ENCODE results near the gene IZUMO4.

Gene IZUMO4

DNA sequence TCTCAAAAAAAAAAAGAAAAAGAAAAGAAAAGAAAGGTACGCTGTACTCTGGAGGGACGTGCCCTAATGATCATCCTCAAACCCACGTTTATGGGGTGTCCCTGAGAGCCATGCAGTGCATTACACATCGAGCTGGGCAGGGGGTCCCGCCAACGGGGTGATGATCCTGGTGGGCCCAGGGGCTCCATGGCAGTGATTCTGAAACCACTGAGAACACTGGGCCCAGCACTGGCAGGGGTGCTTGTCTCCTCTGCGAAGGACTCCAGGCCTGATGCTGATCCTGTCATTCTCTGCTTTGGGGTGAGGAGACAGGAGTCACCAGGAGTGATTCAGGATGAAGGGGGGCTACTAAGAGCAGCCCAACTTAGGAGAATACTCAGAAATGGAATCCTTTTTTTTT is 19.3 kb upstream of the IZUMO4 start:
- peaks cover 0 to 7% (median 0%) of the 10 kb centered on the region in 11 experiments; a peak in 1 of 22 replicates for H3K9me3 ChIP-seq (replicated peaks in 1 of 11)
- peaks cover 91 to 100% (median 98%) of the 10 kb centered on the region in 10 experiments for H3K4me1 ChIP-seq
- peaks cover 35 to 95% (median 78%) of the 10 kb centered on the region in 11 experiments for H3K36me3 ChIP-seq
- peak overlapping the region; percentile 80 to 100 (median 93) for H3K4me2 ChIP-seq
- H3K4me3 ChIP-seq = peak overlapping the region in 1 of 10 experiments; percentile 24; a peak in 2 of 20 replicates
- H4K20me1 ChIP-seq = peaks cover 8 to 83% (median 40%) of the 10 kb centered on the region in 11 experiments; a peak in 16 of 22 replicates
- H3K27ac ChIP-seq = peak overlapping the region in 9 of 11 experiments; percentile 81 to 94 (median 88); a peak in 15 of 22 replicates
- peak overlapping the region in 9 of 11 experiments; percentile 15 to 77 (median 60); a peak in 15 of 22 replicates for H3K9ac ChIP-seq
- H3K27me3 ChIP-seq = no peaks in the 10 kb centered on the region
- TF ChIP-seq Cebpa-rat (IDR thresholded peaks at IDR 0.05) = no peak

DNA sequence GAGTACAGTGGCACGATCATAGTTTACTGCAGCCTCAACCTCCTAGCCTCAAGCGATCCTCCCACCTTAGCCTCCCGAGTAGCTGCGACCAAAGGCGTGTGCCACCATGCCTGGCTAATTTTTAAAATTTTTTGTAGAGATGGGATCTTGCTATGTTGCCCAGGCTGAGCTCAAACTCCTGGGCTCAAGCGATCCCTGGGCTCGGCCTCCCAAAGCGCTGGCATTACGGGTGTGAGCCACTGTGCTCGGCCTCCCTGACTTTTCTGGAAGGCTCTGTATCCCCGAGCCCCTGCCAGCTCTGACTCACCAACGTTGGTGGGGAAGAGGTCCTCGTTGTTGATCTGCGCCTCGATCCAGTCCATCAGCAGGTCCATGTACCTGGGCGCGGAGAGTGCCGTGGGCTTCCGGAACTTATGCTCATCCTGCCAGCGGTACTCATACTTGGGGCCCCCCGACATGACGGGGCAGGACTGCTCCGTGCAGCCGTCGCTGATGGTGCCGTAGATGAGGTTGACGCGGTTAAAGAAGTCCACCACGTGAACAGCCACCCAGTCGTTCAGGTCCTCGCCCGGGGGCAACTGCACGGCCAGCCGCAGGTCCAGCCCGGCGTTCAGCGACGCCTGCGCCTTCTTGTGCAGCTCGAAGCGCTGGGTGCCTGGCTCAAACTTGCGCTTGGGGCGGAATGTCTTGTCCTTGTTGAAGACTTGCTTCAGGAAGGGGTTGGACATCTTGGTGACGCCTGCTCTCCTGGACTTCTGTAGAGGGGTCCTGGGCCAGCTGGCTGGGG is 18.7 kb upstream of the IZUMO4 start:
- Histone ChIP-seq H3K36me3 (peaks cover 28 to 95% (median 75%) of the 10 kb centered on the region in 11 experiments), H3K4me1 (peaks cover 96 to 100% (median 98%) of the 10 kb centered on the region in 10 experiments), H4K20me1 (peaks cover 10 to 83% (median 40%) of the 10 kb centered on the region in 11 experiments; a peak in 16 of 22 replicates), H3K27me3 (no peaks in the 10 kb centered on the region), H3K27ac (peak overlapping the region in 7 of 11 experiments; percentile 81 to 94 (median 88); a peak in 13 of 22 replicates), H3K9me3 (replicated peaks in 1 of 11) (peaks cover 0 to 7% (median 0%) of the 10 kb centered on the region in 11 experiments; a peak in 1 of 22 replicates), H3K9ac (peak overlapping the region in 6 of 11 experiments; percentile 5 to 77 (median 68); a peak in 5 of 22 replicates), H3K4me2 (peak overlapping the region; percentile 80 to 100 (median 93); a peak in 20 of 22 replicates), H3K4me3 (0 out of 20 replicates have a peak overlapping the region, but pooled peaks of 1 of the 10 experiments have one; percentile 17)
- TF ChIP-seq Cebpa-rat (IDR thresholded peaks at IDR 0.05) = no peak

DNA sequence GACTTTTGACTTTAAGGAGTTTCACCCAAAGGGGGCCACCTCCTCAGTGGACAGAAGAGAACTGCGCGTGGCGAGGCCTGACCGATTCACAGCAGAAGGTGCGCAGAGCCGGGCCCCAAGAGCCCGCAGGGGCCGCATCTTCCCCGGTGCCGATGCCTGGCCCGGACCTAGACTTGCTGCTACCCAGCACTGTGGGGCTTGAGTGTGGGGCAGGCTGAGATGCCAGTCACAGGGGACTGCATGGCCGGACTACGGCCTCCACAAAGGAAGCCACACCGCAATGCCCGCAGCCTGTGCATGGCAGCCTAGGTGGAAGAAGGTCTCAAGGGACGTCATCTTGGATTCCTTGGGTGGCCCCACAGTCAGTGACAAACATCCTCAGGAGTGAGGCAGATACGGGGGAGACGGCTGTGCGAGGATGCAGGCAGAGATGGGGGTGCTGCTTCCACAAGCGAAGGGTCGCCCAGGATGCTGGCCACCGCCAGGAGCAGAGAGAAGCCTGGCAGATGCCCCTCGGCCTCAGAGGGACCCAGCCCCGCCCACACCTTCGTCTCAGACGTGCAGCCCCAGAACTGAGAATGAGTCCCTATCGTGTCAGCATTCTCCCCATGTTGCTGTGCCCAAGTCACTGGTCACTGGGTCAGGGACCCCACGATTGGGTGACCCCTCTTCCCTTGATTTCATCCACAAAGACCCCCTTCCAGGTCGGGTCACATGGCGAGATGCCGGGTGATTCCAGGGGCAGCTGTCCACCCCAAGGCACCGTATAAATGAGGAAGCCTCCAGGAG is 17.4 kb upstream of the IZUMO4 start:
- no peak for TF ChIP-seq Cebpa-rat (IDR thresholded peaks at IDR 0.05)
- Histone ChIP-seq H3K4me2 (peak overlapping the region; percentile 50 to 100 (median 99)), H3K27ac (peak overlapping the region in 10 of 11 experiments; percentile 15 to 94 (median 40); a peak in 12 of 22 replicates), H3K9ac (peak overlapping the region; percentile 12 to 48 (median 33); a peak in 13 of 22 replicates), H3K4me3 (peak overlapping the region in 3 of 10 experiments; percentile 2 to 85 (median 38); a peak in 4 of 20 replicates), H4K20me1 (peaks cover 10 to 82% (median 40%) of the 10 kb centered on the region in 11 experiments; a peak in 16 of 22 replicates), H3K4me1 (peaks cover 88 to 100% (median 97%) of the 10 kb centered on the region in 10 experiments), H3K9me3 (replicated peaks in 1 of 11) (peaks cover 0 to 7% (median 0%) of the 10 kb centered on the region in 11 experiments; a peak in 1 of 22 replicates), H3K27me3 (no peaks in the 10 kb centered on the region), H3K36me3 (peaks cover 25 to 97% (median 74%) of the 10 kb centered on the region in 11 experiments)

DNA sequence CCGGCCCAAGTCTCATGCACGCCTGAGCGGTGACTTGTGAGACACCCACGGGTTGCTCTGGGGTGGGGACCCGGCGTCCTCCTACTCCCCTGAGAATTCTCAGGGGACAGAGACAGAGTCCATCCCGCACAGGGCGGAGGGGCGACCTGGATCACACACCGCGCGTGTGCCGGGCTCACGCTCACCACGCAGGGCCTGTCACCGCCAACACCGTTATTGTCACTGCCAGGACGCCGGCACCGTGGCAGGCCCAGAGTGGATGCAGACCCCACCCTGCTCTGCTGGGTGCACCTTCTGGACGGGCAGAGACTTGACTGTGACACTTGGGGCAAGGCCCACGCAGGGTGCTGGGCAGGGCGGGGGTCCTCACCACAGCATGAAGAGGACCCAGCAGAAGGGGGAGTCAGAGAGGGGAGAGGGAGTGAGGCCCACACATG is 16.8 kb upstream of the IZUMO4 start:
- no peaks in the 10 kb centered on the region for H3K27me3 ChIP-seq
- H3K4me1 ChIP-seq = peaks cover 83 to 100% (median 99%) of the 10 kb centered on the region in 10 experiments
- H3K4me3 ChIP-seq = peak overlapping the region in 4 of 10 experiments; percentile 2 to 85 (median 22); a peak in 5 of 20 replicates
- H3K27ac ChIP-seq = peak overlapping the region in 10 of 11 experiments; percentile 15 to 94 (median 40); a peak in 17 of 22 replicates
- H4K20me1 ChIP-seq = peaks cover 10 to 82% (median 40%) of the 10 kb centered on the region in 11 experiments; a peak in 16 of 22 replicates
- H3K36me3 ChIP-seq = peaks cover 25 to 100% (median 72%) of the 10 kb centered on the region in 11 experiments
- peak overlapping the region; percentile 12 to 48 (median 33); a peak in 13 of 22 replicates for H3K9ac ChIP-seq
- H3K9me3 ChIP-seq (replicated peaks in 1 of 11) = peaks cover 0 to 7% (median 0%) of the 10 kb centered on the region in 11 experiments; a peak in 1 of 22 replicates
- peak overlapping the region; percentile 50 to 100 (median 99) for H3K4me2 ChIP-seq
- no peak for TF ChIP-seq Cebpa-rat (IDR thresholded peaks at IDR 0.05)

DNA sequence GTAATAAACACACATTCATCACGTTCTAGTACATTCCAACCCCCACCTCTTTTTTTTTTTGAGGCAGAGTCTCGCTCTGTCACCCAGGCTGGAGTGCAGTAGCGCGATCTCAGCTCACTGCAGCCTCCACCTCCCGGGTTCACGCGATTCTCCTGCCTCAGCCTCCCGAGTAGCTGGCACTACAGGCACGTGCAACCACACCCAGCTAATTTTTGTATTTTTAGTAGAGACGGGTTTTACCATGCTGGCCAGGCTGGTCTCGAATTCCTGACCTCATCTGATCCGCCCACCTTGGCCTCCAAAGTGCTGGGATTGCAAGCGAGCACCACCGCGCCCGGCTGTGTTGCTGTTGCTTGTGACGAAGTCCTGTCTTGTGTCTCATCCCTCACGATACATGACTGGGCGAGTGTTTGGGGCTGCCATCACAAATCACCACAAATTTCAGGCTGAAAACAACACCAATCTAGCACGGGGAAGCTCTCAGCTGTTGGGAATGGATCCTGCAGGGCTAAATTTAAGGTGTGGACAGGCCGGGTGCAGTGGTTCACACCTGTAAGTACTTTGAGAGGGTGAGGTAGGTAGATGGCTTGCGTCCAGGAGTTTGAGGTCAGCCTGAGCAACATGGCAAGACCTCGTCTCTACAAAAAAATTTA is 16.3 kb upstream of the IZUMO4 start:
- H3K36me3 ChIP-seq = peaks cover 24 to 96% (median 66%) of the 10 kb centered on the region in 11 experiments
- H3K4me1 ChIP-seq = peaks cover 77 to 98% (median 96%) of the 10 kb centered on the region in 10 experiments
- H4K20me1 ChIP-seq = peaks cover 10 to 80% (median 40%) of the 10 kb centered on the region in 11 experiments; a peak in 16 of 22 replicates
- peak overlapping the region; percentile 17 to 90 (median 37); a peak in 17 of 22 replicates for H3K9ac ChIP-seq
- peak overlapping the region in 8 of 11 experiments; percentile 15 to 94 (median 41); a peak in 13 of 22 replicates for H3K27ac ChIP-seq
- no peaks in the 10 kb centered on the region for H3K27me3 ChIP-seq
- TF ChIP-seq Cebpa-rat (IDR thresholded peaks at IDR 0.05) = no peak
- peak overlapping the region in 4 of 10 experiments; percentile 7 to 91 (median 62); a peak in 7 of 20 replicates for H3K4me3 ChIP-seq
- peak overlapping the region; percentile 50 to 100 (median 99) for H3K4me2 ChIP-seq
- peaks cover 0 to 1% (median 0%) of the 10 kb centered on the region in 11 experiments; a peak in 1 of 22 replicates for H3K9me3 ChIP-seq (replicated peaks in 1 of 11)

- Histone ChIP-seq H3K9me3 (replicated peaks in 1 of 11) (no peaks in the 10 kb centered on the region), H4K20me1 (peaks cover 10 to 63% (median 40%) of the 10 kb centered on the region in 11 experiments; a peak in 16 of 22 replicates), H3K4me3 (peak overlapping the region in 8 of 10 experiments; percentile 48 to 91 (median 72); a peak in 16 of 20 replicates), H3K4me2 (peak overlapping the region; percentile 91 to 100 (median 99)), H3K27ac (peak overlapping the region; percentile 85 to 99 (median 94)), H3K36me3 (peaks cover 22 to 79% (median 49%) of the 10 kb centered on the region in 11 experiments), H3K9ac (peak overlapping the region; percentile 80 to 97 (median 93)), H3K27me3 (no peaks in the 10 kb centered on the region), H3K4me1 (peaks cover 77 to 98% (median 96%) of the 10 kb centered on the region in 10 experiments)
- TF ChIP-seq Cebpa-rat (IDR thresholded peaks at IDR 0.05) = no peak
Measured at GRCh38 chr19:2081873-2082810, 14.6 kb upstream of the IZUMO4 start.

Data from BLaER1 treated with 17β-estradiol and CSF1 and Interleukin-3, amounts not matched to agents 10 nM and 100 nM (cell line).